ENCODE data around the gene MSL1. TPM values are rescaled to one million over a fixed set of nuclear protein-coding genes. Genes with fewer than 3 reads are reported as not detected.
"Not testable (repeated sequence)": the region's sequence is repeated elsewhere in the genome, so short reads cannot be mapped to it uniquely, and the experiment has no call there.

The MSL1 gene
- polyA plus RNA-seq, 1 donor = 111 TPM

DNA sequence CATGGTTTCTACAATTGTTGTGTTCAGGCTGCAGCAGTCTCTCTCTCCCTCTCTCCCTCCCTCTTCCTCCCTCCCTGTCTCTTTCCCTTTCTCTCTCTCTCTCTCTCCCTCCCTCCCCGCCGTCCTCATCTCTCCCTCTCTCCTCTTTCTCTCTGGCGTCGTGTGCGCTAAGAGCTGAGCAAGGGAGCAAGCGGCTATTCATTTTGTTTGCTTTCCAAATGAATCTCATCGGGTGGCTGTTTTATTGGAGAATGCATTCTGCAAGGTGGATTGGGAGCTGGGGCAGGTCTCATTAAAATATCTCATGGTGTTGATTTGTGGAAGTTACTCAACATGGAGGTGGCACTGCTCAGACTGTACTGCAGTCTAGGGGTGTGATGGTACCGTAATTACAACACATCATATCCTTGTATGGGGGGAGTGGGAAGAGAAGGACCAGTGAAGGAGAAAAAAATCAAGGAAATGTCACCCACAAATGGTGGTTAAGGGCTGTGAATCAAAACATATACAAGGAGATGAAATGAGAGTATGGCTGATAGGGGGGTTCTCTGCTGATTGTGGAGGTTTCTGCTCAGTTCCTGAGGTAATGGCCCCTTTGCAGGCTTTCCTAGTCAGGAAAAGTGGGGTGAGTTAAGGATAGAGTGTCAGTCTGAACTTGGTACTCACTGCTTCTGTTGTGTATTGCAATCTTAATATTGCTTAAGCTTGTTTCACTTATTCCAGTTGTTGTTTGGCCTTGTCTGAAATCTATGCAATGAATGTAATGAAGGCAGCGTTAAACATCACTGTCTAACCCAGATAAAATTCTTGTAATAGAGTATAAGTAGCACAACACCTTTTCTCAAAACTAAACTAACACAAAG, 2.7 kb downstream of the MSL1 start:
- DNase-seq (ENCODE audit: low read depth) = no peak

- DNase-seq (ENCODE audit: low read depth) = no peak
Observed at GRCh38 chr17:40129498-40129897, 7.7 kb downstream of the MSL1 start.

DNA sequence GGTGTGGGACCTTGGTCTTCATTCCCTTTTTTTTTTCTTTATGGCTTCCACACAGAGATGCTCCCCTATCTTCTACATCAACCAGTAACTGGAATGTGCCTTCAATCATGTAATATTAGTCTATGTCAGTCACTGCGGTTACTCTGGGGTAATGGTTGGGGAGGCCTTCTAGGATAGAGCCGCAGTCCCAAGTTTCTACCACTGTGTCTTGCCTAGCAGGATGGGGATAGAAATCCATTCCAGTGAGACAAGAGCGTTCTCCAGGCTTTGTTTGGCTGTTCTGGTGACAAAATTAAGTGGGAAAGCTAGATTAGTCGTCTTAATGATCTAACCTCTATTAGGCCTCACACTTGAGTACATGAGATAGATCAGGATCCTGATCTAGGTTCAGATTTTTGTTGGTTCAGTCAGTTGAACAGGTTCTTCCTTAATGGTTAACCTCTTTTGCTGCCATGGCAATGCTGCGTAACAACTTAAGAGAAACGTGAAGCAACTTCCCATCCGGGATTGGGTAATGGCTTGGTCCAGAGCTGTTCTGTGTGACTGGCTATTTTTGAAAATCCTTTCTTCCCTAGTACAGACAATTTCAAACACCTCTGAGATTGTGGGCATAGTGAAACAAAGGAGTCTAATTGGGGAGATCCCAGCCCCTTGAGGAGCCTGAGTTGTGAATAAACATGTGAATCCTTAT, 8.7 kb downstream of the MSL1 start:
- DNase-seq (ENCODE audit: low read depth) = no peak

DNA sequence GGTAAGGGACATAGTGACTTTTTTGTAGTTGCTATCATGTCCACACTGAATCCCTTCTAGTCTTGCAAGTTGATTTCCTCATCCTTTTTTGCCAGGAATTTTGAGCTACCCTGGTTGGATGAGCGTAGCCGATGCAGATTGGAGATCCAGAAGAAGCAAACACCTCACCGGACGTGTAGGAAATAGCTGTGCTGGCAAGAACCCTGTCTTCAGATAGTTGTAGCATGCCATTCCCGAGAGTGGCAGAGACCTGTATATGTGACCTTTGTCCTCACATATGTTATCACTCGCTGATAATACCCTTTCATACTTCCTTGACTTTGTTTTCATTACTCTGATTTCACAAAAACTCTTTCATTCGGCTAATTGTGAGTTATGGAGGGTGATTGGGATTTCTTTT, 12.4 kb downstream of the MSL1 start:
- no peak for DNase-seq (ENCODE audit: low read depth)

DNA sequence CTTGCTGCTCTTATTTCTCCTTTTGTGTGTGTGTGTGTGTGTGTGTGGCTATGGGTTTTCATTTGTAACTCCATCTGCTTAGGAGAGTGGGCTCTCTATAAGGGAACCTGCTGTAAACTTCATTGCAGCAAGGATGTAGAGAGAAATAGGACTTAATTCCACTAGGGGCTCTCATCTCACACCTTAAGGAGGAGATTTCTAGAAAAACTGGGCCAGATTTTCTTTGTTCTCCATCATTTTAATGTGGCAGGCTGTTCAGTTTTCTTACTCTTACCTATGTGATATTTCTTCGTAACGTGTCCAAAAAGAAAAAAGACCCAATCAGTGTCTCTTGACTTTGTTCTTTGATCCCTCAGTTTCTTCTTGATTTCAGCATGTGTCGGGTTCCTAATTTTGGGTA, 14.0 kb downstream of the MSL1 start:
- DNase-seq (ENCODE audit: low read depth) = no peak

DNA sequence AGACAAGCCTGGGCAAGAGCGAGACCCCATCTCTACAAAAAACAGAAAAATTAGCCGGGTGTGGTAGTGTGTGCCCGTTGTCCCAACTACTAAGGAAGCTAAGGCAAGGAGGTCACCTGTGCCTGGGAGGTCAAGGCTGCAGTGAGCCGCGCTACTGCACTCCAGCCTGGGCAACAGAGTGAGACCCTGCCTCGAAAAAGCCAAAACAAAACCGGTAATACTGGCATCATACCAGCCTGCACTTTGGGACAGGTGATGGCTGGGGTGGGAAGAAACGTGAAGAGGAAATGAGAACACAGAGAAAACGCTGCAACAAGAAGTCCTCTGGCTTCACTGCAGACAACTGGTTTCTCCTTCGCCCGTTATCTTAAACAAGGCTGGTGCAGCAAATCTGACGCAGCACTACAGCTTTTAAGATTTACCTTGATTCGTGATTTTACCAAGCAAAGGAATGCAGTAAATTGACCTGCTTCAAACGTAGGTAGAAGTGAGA, 17.8 kb downstream of the MSL1 start:
- DNase-seq (ENCODE audit: low read depth) = no peak

DNA sequence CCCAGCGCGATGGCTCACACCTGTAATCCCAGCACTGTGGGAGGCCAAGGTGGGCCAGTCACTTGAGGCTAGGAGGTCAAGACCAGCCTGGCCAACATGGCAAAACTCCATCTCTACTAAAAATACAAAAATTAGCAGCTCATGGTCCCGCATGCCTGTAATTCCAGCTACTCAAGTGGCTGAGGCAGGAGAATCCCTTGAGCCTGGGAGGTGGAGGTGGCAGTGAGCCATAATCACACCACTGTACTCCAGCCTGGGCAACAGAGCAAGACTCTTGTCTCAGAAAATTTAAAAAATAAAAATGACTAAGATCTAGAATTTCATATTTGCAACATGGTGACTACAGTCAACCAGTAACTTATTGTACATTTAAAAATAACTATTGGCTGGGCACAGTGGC, 21.4 kb downstream of the MSL1 start:
- DNase-seq (ENCODE audit: low read depth) = not testable (repeated sequence)

GRCh38 chr17:40145476-40145875, 23.7 kb downstream of the MSL1 start:
- no peak for DNase-seq (ENCODE audit: low read depth)

DNA sequence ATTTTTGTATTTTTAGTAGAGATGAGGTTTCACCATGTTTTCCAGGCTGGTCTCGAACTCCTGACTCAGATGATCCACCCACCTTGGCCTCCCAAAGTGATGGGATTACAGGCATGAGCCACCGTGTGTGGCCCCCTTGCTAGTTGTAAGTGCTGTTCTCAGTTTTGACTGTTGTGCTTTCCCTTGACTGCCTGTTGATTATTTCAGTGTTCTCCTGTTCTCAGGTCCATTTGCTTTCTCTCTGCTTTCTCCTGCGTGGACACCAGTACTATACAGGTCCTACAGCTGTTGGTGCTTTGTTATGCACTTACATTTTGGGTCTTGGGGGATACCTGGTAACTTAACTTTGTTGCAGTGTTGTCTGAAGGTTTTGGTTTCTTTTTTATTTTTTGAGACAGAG, 26.8 kb downstream of the MSL1 start:
- DNase-seq (ENCODE audit: low read depth) = no peak

- DNase-seq (ENCODE audit: low read depth) = no peak
Observed at GRCh38 chr17:40150276-40150675, 28.5 kb downstream of the MSL1 start.

DNA sequence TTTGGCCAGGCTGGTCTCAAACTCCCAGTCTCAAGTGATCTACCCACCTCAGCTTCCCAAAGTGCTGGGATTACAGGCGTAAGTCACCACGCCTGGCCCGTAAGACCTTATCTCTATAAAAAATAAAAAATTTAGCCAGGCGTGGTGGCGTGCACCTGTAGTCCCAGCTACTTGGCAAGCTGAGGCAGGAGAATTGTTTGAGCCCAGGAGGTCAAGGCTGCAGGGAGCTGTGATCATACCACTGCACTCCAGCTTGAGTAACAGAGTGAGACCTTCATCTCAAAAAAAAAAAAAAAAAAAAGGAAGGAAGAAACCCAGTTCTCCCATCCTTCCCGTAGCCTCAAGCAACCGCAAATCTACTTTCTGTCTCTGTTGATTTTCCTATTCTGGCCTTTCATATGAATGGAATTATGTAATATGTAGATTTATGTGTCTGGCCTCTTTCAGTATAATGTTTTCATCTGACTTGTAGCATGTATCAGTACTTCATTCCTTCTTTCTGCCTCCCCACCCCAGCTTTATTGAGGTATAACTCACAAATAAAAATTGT, 29.7 kb downstream of the MSL1 start:
- DNase-seq (ENCODE audit: low read depth) = no peak

- DNase-seq (ENCODE audit: low read depth) = no peak
Observed at GRCh38 chr17:40153603-40154236, 31.9 kb downstream of the MSL1 start.

GRCh38 chr17:40157973-40158372, 36.2 kb downstream of the MSL1 start:
- no peak for DNase-seq (ENCODE audit: low read depth)

GRCh38 chr17:40158438-40159013, 36.8 kb downstream of the MSL1 start:
- DNase-seq (ENCODE audit: low read depth) = no peak

GRCh38 chr17:40159456-40159855, 37.7 kb downstream of the MSL1 start:
- no peak for DNase-seq (ENCODE audit: low read depth)

GRCh38 chr17:40167685-40168261, 46.0 kb downstream of the MSL1 start:
- DNase-seq (ENCODE audit: low read depth) = no peak

GRCh38 chr17:40168262-40168832, 46.6 kb downstream of the MSL1 start:
- DNase-seq (ENCODE audit: low read depth) = no peak

- no peak for DNase-seq (ENCODE audit: low read depth)
Observed at GRCh38 chr17:40170325-40170724, 48.6 kb downstream of the MSL1 start.

GRCh38 chr17:40171750-40172149, 50.0 kb downstream of the MSL1 start:
- no peak for DNase-seq (ENCODE audit: low read depth)

GRCh38 chr17:40173091-40173777, 51.5 kb downstream of the MSL1 start:
- no peak for DNase-seq (ENCODE audit: low read depth)

DNA sequence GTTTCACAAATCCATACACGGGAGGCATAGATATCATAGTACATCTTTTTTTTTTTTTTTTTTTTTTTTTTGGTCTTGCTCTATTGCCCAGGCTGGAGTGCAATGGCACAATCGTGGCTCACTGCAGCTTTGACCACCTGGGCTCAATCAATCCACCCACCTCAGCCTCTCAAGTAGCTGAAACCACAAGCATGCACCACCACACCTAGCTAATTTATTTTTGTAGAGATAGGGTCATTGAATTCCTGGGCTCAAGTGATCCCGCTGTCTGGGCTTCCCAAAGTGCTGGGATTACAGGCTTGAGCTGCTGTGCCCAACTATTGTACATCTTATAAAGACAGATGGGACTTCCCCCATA, 52.0 kb downstream of the MSL1 start:
- no peak for DNase-seq (ENCODE audit: low read depth)

All from forelimb muscle (tissue), 1 donor.